Measurements from ENCODE around the gene OPRD1. TPM values are rescaled to one million over a fixed set of nuclear protein-coding genes. Genes with fewer than 3 reads are reported as not detected.

OPRD1 gene
- total RNA-seq, 5 donors from 2014 or later (not counting 1 experiment from before 2014, with no cell fraction given), result not detected

DNA sequence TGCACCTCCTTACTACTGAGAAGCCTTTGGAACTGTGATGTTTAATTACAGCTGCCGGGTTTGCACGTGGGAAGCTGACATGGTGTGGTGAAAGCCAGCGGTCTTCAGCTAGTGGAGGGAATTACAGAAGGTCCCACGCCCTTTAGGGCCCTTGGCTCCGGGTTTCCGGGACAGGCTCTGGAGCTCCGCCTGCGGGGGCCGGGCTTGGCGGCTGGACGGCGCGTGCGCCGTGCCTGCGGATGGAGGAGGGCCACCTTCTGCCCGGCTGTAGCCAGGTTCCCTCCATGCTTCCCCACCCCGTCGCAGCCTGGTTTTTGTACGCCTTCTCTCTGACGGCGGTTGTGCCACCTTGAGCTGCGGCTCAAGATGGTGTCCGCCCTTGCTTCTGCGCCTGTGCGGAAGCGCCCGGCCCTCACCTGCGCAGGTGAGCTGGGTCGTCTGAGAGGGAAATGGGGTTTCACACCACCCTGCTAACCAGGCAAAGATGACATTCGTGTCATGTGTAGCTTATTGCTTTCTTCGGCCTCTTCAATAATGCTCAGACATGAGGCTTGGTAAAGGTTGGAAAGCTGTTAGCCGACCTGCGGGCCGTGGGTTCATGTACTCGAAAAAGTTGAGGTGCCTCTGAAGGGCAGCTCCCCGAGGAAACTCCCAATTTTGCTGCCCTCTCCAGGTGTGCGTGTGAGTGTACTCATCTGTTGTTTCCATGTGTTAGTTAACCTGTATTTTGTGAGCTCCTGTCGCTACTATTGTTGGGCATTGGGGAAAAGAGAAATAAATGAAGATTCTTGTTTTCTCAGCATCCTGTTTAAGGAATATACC, 36.6 kb upstream of the OPRD1 start:
- H3K27ac ChIP-seq (ENCODE audit: low read length), result peak overlapping the region; percentile 64
- H3K36me3 ChIP-seq (ENCODE audit: control insufficient read depth in 2 of 2, extremely low read depth in 1 of 2, insufficient read depth in 1 of 2, low read length in 1 of 2), result no peaks in the 10 kb centered on the region
- CTCF ChIA-PET, result interaction anchor here (0.5 to 2.8 kb wide), 9 partner anchors 8 to 427 kb away, joined by 3 to 32 read pairs (median 4); partner anchors contain the start of gene YTHDF2 (in 1 of the 2)
- no peaks in the 10 kb centered on the region for H3K27me3 Mint-ChIP-seq
- H3K4me1 Mint-ChIP-seq, result peaks cover 5 to 10% (median 9%) of the 10 kb centered on the region in 3 donors
- H3K4me3 ChIP-seq (ENCODE audit: control insufficient read depth in 1 of 2, extremely low read depth in 1 of 2, low read length in 1 of 2), result peak overlapping the region; percentile 64 to 76
- peak overlapping the region; percentile 76 to 81 for H3K27ac Mint-ChIP-seq
- H3K4me3 Mint-ChIP-seq, result peak overlapping the region; percentile 75 to 85 (median 78)
- ATAC-seq (replicated peaks in 1 of 4), result peak; percentile 91 to 95 (median 94)
- no peaks in the 10 kb centered on the region for H3K27me3 ChIP-seq (replicated peaks in 1 of 2; ENCODE audit: control insufficient read depth in 2 of 2, extremely low read depth in 1 of 2, insufficient read depth in 2 of 2, low read length in 1 of 2)
- no peaks in the 10 kb centered on the region for H3K36me3 Mint-ChIP-seq
- 13% methylated on average over 35 of the region's 39 CpGs for WGBS (ENCODE audit: insufficient coverage)
- peak; percentile 47 to 80 (median 67) for DNase-seq
- no peaks in the 10 kb centered on the region for H3K9me3 Mint-ChIP-seq
- H3K9me3 ChIP-seq, result no peaks in the 10 kb centered on the region
- POLR2A ChIA-PET, result interaction anchor here (0.5 to 1.7 kb wide), 7 partner anchors 18 to 386 kb away, joined by 3 to 10 read pairs (median 5); partner anchors contain the start of genes TAF12 (in 1 of the 2) and YTHDF2 (in 1 of the 2)
- H3K4me1 ChIP-seq (ENCODE audit: control insufficient read depth in 1 of 2, extremely low read depth in 1 of 2, insufficient read depth in 2 of 2, low read length in 2 of 2), result peaks cover 2 to 16% of the 10 kb centered on the region in 2 experiments

DNA sequence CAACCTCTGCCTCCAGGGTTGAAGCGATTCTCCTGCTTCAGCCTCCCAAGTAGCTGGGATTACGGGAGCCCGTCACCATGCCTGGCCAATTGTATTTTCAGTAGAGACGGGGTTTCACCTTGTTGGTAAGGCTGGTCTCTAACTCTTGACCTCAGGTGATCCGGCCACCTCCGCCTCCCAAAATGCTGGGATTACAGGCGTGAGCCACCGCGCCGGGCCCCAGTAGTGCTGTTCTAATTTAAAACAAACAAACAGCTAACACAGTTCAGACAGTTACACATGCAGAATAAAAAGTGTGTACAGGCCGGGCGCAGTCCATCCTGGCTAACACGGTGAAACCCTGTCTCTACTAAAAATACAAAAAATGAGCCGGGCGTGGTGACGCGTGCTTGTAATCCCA, 35.6 kb upstream of the OPRD1 start:
- Histone ChIP-seq H3K27me3 (replicated peaks in 1 of 2; ENCODE audit: control insufficient read depth in 2 of 2, extremely low read depth in 1 of 2, insufficient read depth in 2 of 2, low read length in 1 of 2) (no peaks in the 10 kb centered on the region), H3K4me1 (ENCODE audit: control insufficient read depth in 1 of 2, extremely low read depth in 1 of 2, insufficient read depth in 2 of 2, low read length in 2 of 2) (peaks cover 2 to 16% of the 10 kb centered on the region in 2 experiments), H3K27ac (ENCODE audit: low read length) (no peak overlapping the region), H3K4me3 (ENCODE audit: control insufficient read depth in 1 of 2, extremely low read depth in 1 of 2, low read length in 1 of 2) (no peak overlapping the region), H3K9me3 (no peaks in the 10 kb centered on the region), H3K36me3 (ENCODE audit: control insufficient read depth in 2 of 2, extremely low read depth in 1 of 2, insufficient read depth in 1 of 2, low read length in 1 of 2) (no peaks in the 10 kb centered on the region)
- 100% methylated on average over 1 of the region's 17 CpGs for WGBS (ENCODE audit: insufficient coverage)
- peak overlapping the region in 2 of 3 donors; percentile 75 to 78 for H3K4me3 Mint-ChIP-seq
- ChIA-PET POLR2A (interaction anchor here in 1 of 2 donors (1.7 kb wide), 1 partner anchor 40 kb away, joined by 5 read pairs; the partner anchor contains the start of gene YTHDF2), CTCF (interaction anchor here (0.7 to 2.8 kb wide), 4 partner anchors 8 to 1632 kb away, joined by 3 to 16 read pairs (median 9); no protein-coding TSS in a partner anchor)
- ATAC-seq (replicated peaks in 1 of 4) (no peak), DNase-seq (no peak)
- no peaks in the 10 kb centered on the region for H3K9me3 Mint-ChIP-seq
- H3K4me1 Mint-ChIP-seq, result peaks cover 5 to 10% (median 9%) of the 10 kb centered on the region in 3 donors
- H3K36me3 Mint-ChIP-seq, result no peaks in the 10 kb centered on the region
- H3K27me3 Mint-ChIP-seq, result no peaks in the 10 kb centered on the region
- no peak overlapping the region for H3K27ac Mint-ChIP-seq

DNA sequence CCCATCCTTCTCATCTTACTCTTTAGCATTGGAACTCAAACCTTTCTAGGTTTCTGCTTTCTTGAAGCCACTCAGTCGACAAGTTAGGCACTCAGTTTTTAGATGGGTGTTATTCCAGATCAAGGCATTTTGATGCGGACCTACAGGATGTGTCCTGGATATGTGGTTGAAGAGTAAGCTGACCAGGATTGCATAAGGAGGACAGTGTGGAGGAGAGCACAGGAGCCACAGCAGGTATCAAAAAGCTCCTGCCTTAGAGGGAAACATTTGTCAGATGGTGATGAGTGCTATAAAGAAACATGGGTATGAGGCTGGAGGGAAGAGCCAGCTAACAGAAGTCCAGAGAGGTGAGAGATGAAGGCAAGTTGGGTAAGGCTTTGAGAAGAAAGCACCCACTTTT, 33.9 kb upstream of the OPRD1 start:
- 90% methylated on average over 2 of the region's 2 CpGs for WGBS (ENCODE audit: insufficient coverage)
- ChIA-PET POLR2A (no interaction called here), CTCF (no interaction called here)
- Histone ChIP-seq H3K27me3 (replicated peaks in 1 of 2; ENCODE audit: control insufficient read depth in 2 of 2, extremely low read depth in 1 of 2, insufficient read depth in 2 of 2, low read length in 1 of 2) (no peaks in the 10 kb centered on the region), H3K36me3 (ENCODE audit: control insufficient read depth in 2 of 2, extremely low read depth in 1 of 2, insufficient read depth in 1 of 2, low read length in 1 of 2) (no peaks in the 10 kb centered on the region), H3K4me1 (ENCODE audit: control insufficient read depth in 1 of 2, extremely low read depth in 1 of 2, insufficient read depth in 2 of 2, low read length in 2 of 2) (peaks cover 2 to 16% of the 10 kb centered on the region in 2 experiments), H3K4me3 (ENCODE audit: control insufficient read depth in 1 of 2, extremely low read depth in 1 of 2, low read length in 1 of 2) (no peak overlapping the region), H3K27ac (ENCODE audit: low read length) (no peak overlapping the region), H3K9me3 (no peaks in the 10 kb centered on the region)
- ATAC-seq (replicated peaks in 1 of 4), result no peak
- no peak overlapping the region for H3K27ac Mint-ChIP-seq
- H3K27me3 Mint-ChIP-seq, result no peaks in the 10 kb centered on the region
- H3K36me3 Mint-ChIP-seq, result no peaks in the 10 kb centered on the region
- DNase-seq, result no peak
- no peaks in the 10 kb centered on the region for H3K9me3 Mint-ChIP-seq
- H3K4me1 Mint-ChIP-seq, result peaks cover 5 to 10% (median 9%) of the 10 kb centered on the region in 3 donors
- H3K4me3 Mint-ChIP-seq, result no peak overlapping the region

DNA sequence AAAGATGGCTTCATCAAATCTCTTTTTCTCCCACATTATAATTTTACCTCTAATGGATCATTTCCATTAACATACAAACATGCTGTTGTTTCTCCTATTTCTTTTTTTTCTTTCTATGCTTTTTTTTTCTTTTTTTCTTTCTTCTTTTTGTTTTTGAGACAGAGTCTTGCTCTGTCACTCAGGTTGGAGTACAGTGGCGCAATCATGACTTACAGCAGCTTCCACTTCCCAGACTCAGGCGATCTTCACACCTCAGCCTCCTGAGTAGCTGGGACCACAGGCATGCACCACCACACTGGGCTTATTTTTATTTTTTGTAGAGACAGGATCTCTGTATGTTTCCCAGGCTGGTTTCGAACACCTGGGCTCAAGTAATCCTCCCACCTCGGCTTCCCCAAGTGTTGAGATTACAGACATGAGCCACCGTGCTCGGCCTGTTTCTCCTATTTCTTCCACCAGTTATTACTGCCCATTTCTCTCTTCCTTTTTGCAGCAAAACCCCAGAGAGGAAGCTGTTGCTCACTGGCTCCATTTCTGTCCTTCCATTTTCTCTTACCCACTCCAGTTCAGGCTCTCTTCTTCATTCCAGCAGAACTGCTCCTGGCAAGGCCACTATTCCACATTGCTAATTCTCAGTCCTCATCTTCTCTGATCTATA, 32.1 kb upstream of the OPRD1 start:
- ATAC-seq (replicated peaks in 1 of 4), result no peak
- H3K9me3 ChIP-seq, result no peaks in the 10 kb centered on the region
- Mint-ChIP-seq H3K36me3 (no peaks in the 10 kb centered on the region), H3K27me3 (no peaks in the 10 kb centered on the region), H3K4me3 (no peak overlapping the region), H3K27ac (peak overlapping the region in 1 of 2 donors; percentile 19), H3K4me1 (peaks cover 5 to 8% (median 7%) of the 10 kb centered on the region in 3 donors), H3K9me3 (no peaks in the 10 kb centered on the region)
- 86% methylated on average over 3 of the region's 6 CpGs for WGBS (ENCODE audit: insufficient coverage)
- H3K36me3 ChIP-seq (ENCODE audit: control insufficient read depth in 2 of 2, extremely low read depth in 1 of 2, insufficient read depth in 1 of 2, low read length in 1 of 2), result no peaks in the 10 kb centered on the region
- CTCF ChIA-PET, result no interaction called here
- no peaks in the 10 kb centered on the region for H3K27me3 ChIP-seq (replicated peaks in 1 of 2; ENCODE audit: control insufficient read depth in 2 of 2, extremely low read depth in 1 of 2, insufficient read depth in 2 of 2, low read length in 1 of 2)
- H3K27ac ChIP-seq (ENCODE audit: low read length), result no peak overlapping the region
- POLR2A ChIA-PET, result interaction anchor here in 1 of 2 donors (0.7 kb wide), 1 partner anchor 296 kb away, joined by 3 read pairs; no protein-coding TSS in a partner anchor
- peaks cover under 1 to 10% of the 10 kb centered on the region in 2 experiments for H3K4me1 ChIP-seq (ENCODE audit: control insufficient read depth in 1 of 2, extremely low read depth in 1 of 2, insufficient read depth in 2 of 2, low read length in 2 of 2)
- no peak overlapping the region for H3K4me3 ChIP-seq (ENCODE audit: control insufficient read depth in 1 of 2, extremely low read depth in 1 of 2, low read length in 1 of 2)
- no peak for DNase-seq

- H3K27me3 Mint-ChIP-seq, result no peaks in the 10 kb centered on the region
- H3K36me3 ChIP-seq (ENCODE audit: control insufficient read depth in 2 of 2, extremely low read depth in 1 of 2, insufficient read depth in 1 of 2, low read length in 1 of 2), result no peaks in the 10 kb centered on the region
- H3K27ac Mint-ChIP-seq, result no peak overlapping the region
- no peak for ATAC-seq (replicated peaks in 1 of 4)
- H3K27ac ChIP-seq (ENCODE audit: low read length), result no peak overlapping the region
- no peaks in the 10 kb centered on the region for H3K36me3 Mint-ChIP-seq
- no peak for DNase-seq
- ChIA-PET CTCF (no interaction called here), POLR2A (no interaction called here)
- 74% methylated on average over 3 of the region's 11 CpGs for WGBS (ENCODE audit: insufficient coverage)
- H3K27me3 ChIP-seq (replicated peaks in 1 of 2; ENCODE audit: control insufficient read depth in 2 of 2, extremely low read depth in 1 of 2, insufficient read depth in 2 of 2, low read length in 1 of 2), result no peaks in the 10 kb centered on the region
- H3K4me3 Mint-ChIP-seq, result no peak overlapping the region
- no peaks in the 10 kb centered on the region for H3K9me3 Mint-ChIP-seq
- H3K4me3 ChIP-seq (ENCODE audit: control insufficient read depth in 1 of 2, extremely low read depth in 1 of 2, low read length in 1 of 2), result no peak overlapping the region
- H3K4me1 Mint-ChIP-seq, result peaks cover 7 to 10% (median 7%) of the 10 kb centered on the region in 3 donors
- H3K4me1 ChIP-seq (ENCODE audit: control insufficient read depth in 1 of 2, extremely low read depth in 1 of 2, insufficient read depth in 2 of 2, low read length in 2 of 2), result peaks cover 0 to 6% of the 10 kb centered on the region in 2 experiments
- no peaks in the 10 kb centered on the region for H3K9me3 ChIP-seq
Measured at GRCh38 chr1:28781305-28781704, 30.7 kb upstream of the OPRD1 start.

- Histone ChIP-seq H3K27me3 (replicated peaks in 1 of 2; ENCODE audit: control insufficient read depth in 2 of 2, extremely low read depth in 1 of 2, insufficient read depth in 2 of 2, low read length in 1 of 2) (no peaks in the 10 kb centered on the region), H3K9me3 (no peaks in the 10 kb centered on the region), H3K4me1 (ENCODE audit: control insufficient read depth in 1 of 2, extremely low read depth in 1 of 2, insufficient read depth in 2 of 2, low read length in 2 of 2) (peaks cover 0 to 6% of the 10 kb centered on the region in 2 experiments), H3K27ac (ENCODE audit: low read length) (no peak overlapping the region), H3K36me3 (ENCODE audit: control insufficient read depth in 2 of 2, extremely low read depth in 1 of 2, insufficient read depth in 1 of 2, low read length in 1 of 2) (no peaks in the 10 kb centered on the region), H3K4me3 (ENCODE audit: control insufficient read depth in 1 of 2, extremely low read depth in 1 of 2, low read length in 1 of 2) (no peak overlapping the region)
- no peak overlapping the region for H3K4me3 Mint-ChIP-seq
- CTCF ChIA-PET, result no interaction called here
- WGBS (ENCODE audit: insufficient coverage), result no CpG with 5 or more reads among the region's 3 CpGs
- ATAC-seq (replicated peaks in 1 of 4) (no peak), DNase-seq (no peak)
- no peaks in the 10 kb centered on the region for H3K27me3 Mint-ChIP-seq
- H3K9me3 Mint-ChIP-seq, result no peaks in the 10 kb centered on the region
- peaks cover 7 to 10% (median 7%) of the 10 kb centered on the region in 3 donors for H3K4me1 Mint-ChIP-seq
- POLR2A ChIA-PET, result interaction anchor here in 1 of 2 donors (0.7 kb wide), 1 partner anchor 251 kb away, joined by 5 read pairs; no protein-coding TSS in a partner anchor
- no peaks in the 10 kb centered on the region for H3K36me3 Mint-ChIP-seq
- peak overlapping the region in 1 of 2 donors; percentile 17 for H3K27ac Mint-ChIP-seq
Measured at GRCh38 chr1:28782011-28782410, 30.0 kb upstream of the OPRD1 start.
